B cell (primary cell): ENCODE results near the gene SETDB2. TPM values are rescaled to one million over a fixed set of nuclear protein-coding genes. Genes with fewer than 3 reads are reported as not detected.

Experiments
- ATAC-seq: fragments of 200-7000 bp; cut with Tn5 transposase; one replicate; pipeline ENCODE4 v1.10.0; 2021; ENCODE audit warnings: low read depth, mild to moderate bottlenecking, moderate number of reproducible peaks, moderate library complexity
- CTCF ChIA-PET: fragments of 350-600 bp; sonication (Branson Sonifier 250); formaldehyde crosslinking; loops from one replicate; lab custom pipeline; 2021; ENCODE audit warnings: antibody characterized with exemption, inconsistent platforms; lab: Charles Lee
- POLR2A ChIA-PET: fragments of 350-600 bp; sonication (Branson Sonifier 250); formaldehyde crosslinking; loops from one replicate; lab custom pipeline; 2021; ENCODE audit warnings: antibody characterized with exemption; lab: Charles Lee
- DNase-seq: peaks from one replicate; pipeline ENCODE4 v3.0.0; 2013
- H2AFZ ChIP-seq: 2 replicates; pipeline ENCODE4 v1.6.1; 2012; ENCODE audit warnings: mild to moderate bottlenecking, low read depth, low read length; ENCODE audit not compliant: insufficient read depth, poor library complexity, severe bottlenecking
- H3K27ac ChIP-seq, 2 donors: 1 replicate in 1 of 2; 2 replicates in 1 of 2; pipeline ENCODE4 v1.5.1; 2012 to 2013; ENCODE audit warnings: low read length in 2 of 2, mild to moderate bottlenecking in 2 of 2, moderate library complexity in 1 of 2
- H3K27me3 ChIP-seq, 4 experiments: fragments of 200-600 bp in 1 of 4; sonication (generic) in 1 of 4; replicated peaks in 1 of 4; 1 replicate in 2 of 4; 2 replicates in 2 of 4; pipeline versions ENCODE4 v1.6.1 to v1.7.0; 2013 to 2016; ENCODE audit warnings: low read length in 3 of 4, mild to moderate bottlenecking in 2 of 4, mixed read lengths in 1 of 4, moderate library complexity in 1 of 4; ENCODE audit not compliant: insufficient read depth in 4 of 4, control insufficient read depth in 3 of 4; ENCODE audit errors: control extremely low read depth in 1 of 4
- H3K36me3 ChIP-seq, 2 experiments: replicated peaks in 1 of 2; 1 replicate in 1 of 2; 2 replicates in 1 of 2; pipeline versions ENCODE4 v1.6.1 to v1.7.1; 2013; ENCODE audit warnings: low read length in 1 of 2; ENCODE audit not compliant: insufficient read depth in 2 of 2, control insufficient read depth in 1 of 2; ENCODE audit errors: control extremely low read depth in 1 of 2, extremely low read depth in 1 of 2
- H3K4me1 ChIP-seq, 2 donors: fragments of 200-600 bp in 1 of 2; sonication (generic) in 1 of 2; 1 replicate in 1 of 2; 2 replicates in 1 of 2; pipeline versions ENCODE4 v1.5.1 to v1.6.1; 2013 to 2017; ENCODE audit warnings: low read length in 2 of 2; ENCODE audit not compliant: control insufficient read depth in 2 of 2, insufficient read depth in 2 of 2
- H3K4me2 ChIP-seq: replicated peaks from 2 replicates; pipeline ENCODE3; 2012; ENCODE audit warnings: mild to moderate bottlenecking, low read depth, low read length; ENCODE audit not compliant: poor library complexity, severe bottlenecking
- H3K4me3 ChIP-seq, 5 experiments: fragments of 200-600 bp in 1 of 5; sonication (generic) in 1 of 5; 1 replicate in 3 of 5; 2 replicates in 2 of 5; pipeline versions ENCODE4 v1.5.1 to v1.7.0; 2011 to 2016; ENCODE audit warnings: low read length in 4 of 5, mild to moderate bottlenecking in 4 of 5, low read depth in 2 of 5, control low read depth in 1 of 5, moderate library complexity in 1 of 5; ENCODE audit not compliant: insufficient read depth in 1 of 5; ENCODE audit errors: control extremely low read depth in 1 of 5, extremely low read depth in 1 of 5
- H3K79me2 ChIP-seq: fragments of 200-600 bp; sonication (generic); one replicate; pipeline ENCODE4 v1.6.0; 2016; ENCODE audit warnings: low read length; ENCODE audit not compliant: control insufficient read depth, insufficient read depth
- H3K9ac ChIP-seq: fragments of 200-600 bp; sonication (generic); 2 replicates; pipeline ENCODE4 v1.6.1; 2017; ENCODE audit warnings: mild to moderate bottlenecking, low read length, moderate library complexity
- H3K9me3 ChIP-seq, 3 donors: one replicate each; pipeline versions ENCODE4 v1.6.1 to v1.7.1; 2013; ENCODE audit warnings: low read length in 2 of 3; ENCODE audit not compliant: control insufficient read depth in 2 of 3, insufficient read depth in 1 of 3; ENCODE audit errors: control extremely low read depth in 1 of 3
- H4K20me1 ChIP-seq: 2 replicates; pipeline ENCODE4 v1.6.0; 2012; ENCODE audit warnings: mild to moderate bottlenecking, low read length; ENCODE audit not compliant: insufficient read depth, control insufficient read depth, poor library complexity, severe bottlenecking
- H3K27ac Mint-ChIP-seq: one replicate; pipeline ENCODE4 v1.8.0; 2021; ENCODE audit warnings: mixed read lengths
- H3K27me3 Mint-ChIP-seq: one replicate; pipeline ENCODE4 v1.8.0; 2021; ENCODE audit warnings: mixed read lengths
- H3K4me1 Mint-ChIP-seq: one replicate; pipeline ENCODE4 v1.8.0; 2021; ENCODE audit warnings: mixed read lengths
- H3K4me3 Mint-ChIP-seq: one replicate; pipeline ENCODE4 v1.8.0; 2021; ENCODE audit warnings: mixed read lengths
- H3K9me3 Mint-ChIP-seq: one replicate; pipeline ENCODE4 v1.8.0; 2022; ENCODE audit warnings: mixed read lengths; ENCODE audit not compliant: insufficient read depth
- CTCF ChIP-seq: fragments of 200-600 bp; IDR thresholded peaks from one replicate; pipeline ENCODE4 v1.8.0; 2022; ENCODE audit warnings: antibody characterized with exemption, mild to moderate bottlenecking
- EZH2 ChIP-seq: IDR thresholded peaks from 2 replicates; pipeline ENCODE4 v1.6.1; 2012; ENCODE audit warnings: borderline replicate concordance, low read depth, mild to moderate bottlenecking, moderate library complexity, low read length; ENCODE audit not compliant: insufficient read depth, poor library complexity, severe bottlenecking
- WGBS: methylation state at CpG from one replicate; pipeline ENCODE4 v1.1.5; 2013; ENCODE audit warnings: missing lambda C conversion rate; ENCODE audit not compliant: insufficient coverage; 5-methylcytosine and 5-hydroxymethylcytosine counted together
- intact Hi-C: fragments of 100-400 bp; cut with micrococcal nuclease; formaldehyde crosslinking; loops from one replicate; pipeline ENCODE4 v1.10.0; 2022
- polyA plus RNA-seq: library from polyadenylated mRNA; depleted of rRNA; stranded (reverse); fragments of >200 nt; gene quantifications from 2 replicates; pipeline ENCODE4 v1.2.3, GENCODE V29; 2012
- total RNA-seq, 2 donors: library from RNA; stranded (reverse); fragments of 120-200 nt in 1 of 2; gene quantifications; 1 replicate in 1 of 2; 2 replicates in 1 of 2; pipeline versions ENCODE4 v1.2.3 to v1.2.4, GENCODE V29; 2013 to 2022

Gene SETDB2
- total and polyA plus RNA-seq, 2 donors (not counting 1 experiment from before 2014, with no cell fraction given), result 12.0 to 38.2 TPM

GRCh38 chr13:49466292-49466838 is 22.3 kb downstream of the SETDB2 start:
- Mint-ChIP-seq H3K27me3 (no peaks in the 10 kb centered on the region), H3K4me1 (no peaks in the 10 kb centered on the region), H3K4me3 (no peak overlapping the region), H3K27ac (no peak overlapping the region), H3K9me3 (no peaks in the 10 kb centered on the region)
- peaks cover 12 to 66% of the 10 kb centered on the region in 2 experiments for H3K36me3 ChIP-seq
- no peaks in the 10 kb centered on the region for H3K4me1 ChIP-seq
- ChIA-PET CTCF (interaction anchor here (0.5 to 0.9 kb wide), 5 partner anchors 26 to 218 kb away, joined by 3 to 4 read pairs (median 3); partner anchors contain the start of gene PHF11), POLR2A (no interaction called here)
- H3K4me3 ChIP-seq, result no peak overlapping the region
- peaks cover 7 to 8% (median 7%) of the 10 kb centered on the region in 3 donors for H3K9me3 ChIP-seq
- H3K27ac ChIP-seq, result no peak overlapping the region
- no peaks in the 10 kb centered on the region for H4K20me1 ChIP-seq
- ATAC-seq (no peak), DNase-seq (no peak)
- intact Hi-C loops, result no loop called here
- no peak overlapping the region for H2AFZ ChIP-seq
- no peaks in the 10 kb centered on the region for H3K27me3 ChIP-seq
- H3K9ac ChIP-seq, result no peak overlapping the region
- H3K79me2 ChIP-seq, result no peaks in the 10 kb centered on the region
- H3K4me2 ChIP-seq, result no peak overlapping the region
- TF ChIP-seq EZH2 (no peak), CTCF (no peak)
- no CpG with 5 or more reads among the region's 5 CpGs for WGBS

GRCh38 chr13:49472186-49472585 is 28.1 kb downstream of the SETDB2 start:
- Histone ChIP-seq H3K4me3 (no peak overlapping the region), H3K9me3 (no peaks in the 10 kb centered on the region), H3K79me2 (no peaks in the 10 kb centered on the region), H3K4me1 (no peaks in the 10 kb centered on the region), H3K4me2 (no peak overlapping the region), H3K27me3 (no peaks in the 10 kb centered on the region), H3K9ac (no peak overlapping the region), H4K20me1 (no peaks in the 10 kb centered on the region), H2AFZ (no peak overlapping the region), H3K27ac (no peak overlapping the region), H3K36me3 (peaks cover 0 to 76% of the 10 kb centered on the region in 2 experiments)
- intact Hi-C loops, result no loop called here
- Mint-ChIP-seq H3K9me3 (no peaks in the 10 kb centered on the region), H3K27ac (no peak overlapping the region), H3K4me3 (no peak overlapping the region), H3K27me3 (no peaks in the 10 kb centered on the region), H3K4me1 (no peaks in the 10 kb centered on the region)
- TF ChIP-seq EZH2, result no peak
- WGBS, result no CpG with 5 or more reads among the region's 1 CpG
- DNase-seq, result no peak
- ChIA-PET CTCF (no interaction called here), POLR2A (no interaction called here)
- ATAC-seq, result no peak
